Measurements from ENCODE around the gene COMMD10.

- TF ChIP-seq POLR2AphosphoS5 (IDR thresholded peaks at IDR 0.05; ENCODE audit: low read depth, low read length) (no peak), TAF1 (IDR thresholded peaks at IDR 0.05; ENCODE audit: borderline replicate concordance, insufficient read depth, low read length) (no peak), SIN3A (IDR thresholded peaks at IDR 0.05; ENCODE audit: borderline replicate concordance, insufficient read depth, low read length) (no peak), FOXP2 (optimal IDR thresholded peaks at IDR 0.05; ENCODE audit: borderline replicate concordance, extremely low read depth, extremely low read length, insufficient read depth) (no peak)
- TF ChIP-seq, protein P1, sequence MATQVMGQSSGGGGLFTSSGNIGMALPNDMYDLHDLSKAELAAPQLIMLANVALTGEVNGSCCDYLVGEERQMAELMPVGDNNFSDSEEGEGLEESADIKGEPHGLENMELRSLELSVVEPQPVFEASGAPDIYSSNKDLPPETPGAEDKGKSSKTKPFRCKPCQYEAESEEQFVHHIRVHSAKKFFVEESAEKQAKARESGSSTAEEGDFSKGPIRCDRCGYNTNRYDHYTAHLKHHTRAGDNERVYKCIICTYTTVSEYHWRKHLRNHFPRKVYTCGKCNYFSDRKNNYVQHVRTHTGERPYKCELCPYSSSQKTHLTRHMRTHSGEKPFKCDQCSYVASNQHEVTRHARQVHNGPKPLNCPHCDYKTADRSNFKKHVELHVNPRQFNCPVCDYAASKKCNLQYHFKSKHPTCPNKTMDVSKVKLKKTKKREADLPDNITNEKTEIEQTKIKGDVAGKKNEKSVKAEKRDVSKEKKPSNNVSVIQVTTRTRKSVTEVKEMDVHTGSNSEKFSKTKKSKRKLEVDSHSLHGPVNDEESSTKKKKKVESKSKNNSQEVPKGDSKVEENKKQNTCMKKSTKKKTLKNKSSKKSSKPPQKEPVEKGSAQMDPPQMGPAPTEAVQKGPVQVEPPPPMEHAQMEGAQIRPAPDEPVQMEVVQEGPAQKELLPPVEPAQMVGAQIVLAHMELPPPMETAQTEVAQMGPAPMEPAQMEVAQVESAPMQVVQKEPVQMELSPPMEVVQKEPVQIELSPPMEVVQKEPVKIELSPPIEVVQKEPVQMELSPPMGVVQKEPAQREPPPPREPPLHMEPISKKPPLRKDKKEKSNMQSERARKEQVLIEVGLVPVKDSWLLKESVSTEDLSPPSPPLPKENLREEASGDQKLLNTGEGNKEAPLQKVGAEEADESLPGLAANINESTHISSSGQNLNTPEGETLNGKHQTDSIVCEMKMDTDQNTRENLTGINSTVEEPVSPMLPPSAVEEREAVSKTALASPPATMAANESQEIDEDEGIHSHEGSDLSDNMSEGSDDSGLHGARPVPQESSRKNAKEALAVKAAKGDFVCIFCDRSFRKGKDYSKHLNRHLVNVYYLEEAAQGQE (IDR thresholded peaks at IDR 0.05; ENCODE audit: insufficient read depth in 1 of 2, low read depth in 2 of 2, low read length in 2 of 2), result no peak
Observed at GRCh38 chr5:116115163-116115562, 30.3 kb downstream of the COMMD10 start.
